Fibroblast of mammary gland (primary cell): ENCODE results near the gene FGF12.

Source experiments
- DNase-seq: peaks from one replicate; pipeline ENCODE4 v3.0.0-alpha.2; 2010; ENCODE audit warnings: low read depth
- H3K4me3 ChIP-seq: 2 replicates; pipeline ENCODE4 v1.5.1; 2011; ENCODE audit warnings: low read depth, mild to moderate bottlenecking, low read length, moderate library complexity; ENCODE audit not compliant: control insufficient read depth
- TF ChIP-seq, protein P1 (sequence below): conservative IDR thresholded peaks from 2 replicates; pipeline ENCODE4 v1.5.1; 2011; ENCODE audit warnings: low read depth, low read length, inconsistent platforms; ENCODE audit not compliant: control insufficient read depth, insufficient read depth

FGF12 gene

GRCh38 chr3:192183109-192183508, 544.2 kb downstream of the FGF12 start:
- DNase-seq, result no peak
- no peak overlapping the region for H3K4me3 ChIP-seq
- TF ChIP-seq, protein P1, sequence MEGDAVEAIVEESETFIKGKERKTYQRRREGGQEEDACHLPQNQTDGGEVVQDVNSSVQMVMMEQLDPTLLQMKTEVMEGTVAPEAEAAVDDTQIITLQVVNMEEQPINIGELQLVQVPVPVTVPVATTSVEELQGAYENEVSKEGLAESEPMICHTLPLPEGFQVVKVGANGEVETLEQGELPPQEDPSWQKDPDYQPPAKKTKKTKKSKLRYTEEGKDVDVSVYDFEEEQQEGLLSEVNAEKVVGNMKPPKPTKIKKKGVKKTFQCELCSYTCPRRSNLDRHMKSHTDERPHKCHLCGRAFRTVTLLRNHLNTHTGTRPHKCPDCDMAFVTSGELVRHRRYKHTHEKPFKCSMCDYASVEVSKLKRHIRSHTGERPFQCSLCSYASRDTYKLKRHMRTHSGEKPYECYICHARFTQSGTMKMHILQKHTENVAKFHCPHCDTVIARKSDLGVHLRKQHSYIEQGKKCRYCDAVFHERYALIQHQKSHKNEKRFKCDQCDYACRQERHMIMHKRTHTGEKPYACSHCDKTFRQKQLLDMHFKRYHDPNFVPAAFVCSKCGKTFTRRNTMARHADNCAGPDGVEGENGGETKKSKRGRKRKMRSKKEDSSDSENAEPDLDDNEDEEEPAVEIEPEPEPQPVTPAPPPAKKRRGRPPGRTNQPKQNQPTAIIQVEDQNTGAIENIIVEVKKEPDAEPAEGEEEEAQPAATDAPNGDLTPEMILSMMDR, result no peak

- TF ChIP-seq, protein P1, result no peak
- no peak overlapping the region for H3K4me3 ChIP-seq
- no peak for DNase-seq
Observed at GRCh38 chr3:192181151-192181550, 546.2 kb downstream of the FGF12 start.

DNA sequence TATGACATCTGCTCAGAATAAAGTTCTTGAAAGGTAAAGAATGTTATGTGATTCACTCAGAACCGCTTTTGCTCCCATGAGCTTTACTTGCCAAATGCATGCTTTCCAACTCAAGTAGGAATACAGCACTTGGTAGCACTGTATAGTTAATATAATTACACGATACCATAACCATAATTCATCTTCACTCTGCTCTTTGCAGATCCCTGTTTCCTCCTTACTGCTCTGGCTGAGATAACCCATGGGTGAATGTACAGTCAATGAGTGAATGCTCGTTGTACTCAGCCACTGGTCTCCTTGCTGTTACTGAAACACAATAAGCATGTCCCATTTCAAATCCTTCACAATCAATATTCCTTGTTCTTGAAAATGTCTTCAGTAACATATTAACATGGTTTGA, 550.0 kb downstream of the FGF12 start:
- no peak overlapping the region for H3K4me3 ChIP-seq
- TF ChIP-seq, protein P1, result no peak
- DNase-seq, result no peak

DNA sequence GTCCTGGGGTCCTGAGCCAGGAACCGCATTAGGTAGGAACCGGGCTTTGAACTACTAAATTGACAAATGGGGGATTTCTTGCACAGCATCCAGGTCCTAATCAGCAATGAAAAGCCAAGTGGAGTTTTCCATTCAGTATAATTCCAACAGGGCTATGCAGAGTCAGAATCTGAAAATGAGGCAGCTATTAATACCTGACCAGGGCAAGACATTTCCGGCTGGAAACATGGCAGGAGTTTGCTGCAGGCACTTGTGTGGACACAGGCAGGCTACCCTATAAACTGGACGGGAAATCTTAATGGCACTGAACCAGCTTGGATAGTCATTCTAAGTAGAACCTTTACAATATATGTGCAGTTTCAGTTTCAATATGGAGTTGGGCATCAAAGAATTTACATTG, 553.1 kb downstream of the FGF12 start:
- DNase-seq, result no peak
- no peak overlapping the region for H3K4me3 ChIP-seq
- TF ChIP-seq, protein P1, result no peak

- TF ChIP-seq, protein P1, result no peak
- DNase-seq, result no peak
- H3K4me3 ChIP-seq, result no peak overlapping the region
Observed at GRCh38 chr3:192171213-192171612, 556.1 kb downstream of the FGF12 start.

GRCh38 chr3:192170659-192171058, 556.7 kb downstream of the FGF12 start:
- TF ChIP-seq, protein P1, result no peak
- peak; percentile 22 for DNase-seq
- H3K4me3 ChIP-seq, result no peak overlapping the region

DNA sequence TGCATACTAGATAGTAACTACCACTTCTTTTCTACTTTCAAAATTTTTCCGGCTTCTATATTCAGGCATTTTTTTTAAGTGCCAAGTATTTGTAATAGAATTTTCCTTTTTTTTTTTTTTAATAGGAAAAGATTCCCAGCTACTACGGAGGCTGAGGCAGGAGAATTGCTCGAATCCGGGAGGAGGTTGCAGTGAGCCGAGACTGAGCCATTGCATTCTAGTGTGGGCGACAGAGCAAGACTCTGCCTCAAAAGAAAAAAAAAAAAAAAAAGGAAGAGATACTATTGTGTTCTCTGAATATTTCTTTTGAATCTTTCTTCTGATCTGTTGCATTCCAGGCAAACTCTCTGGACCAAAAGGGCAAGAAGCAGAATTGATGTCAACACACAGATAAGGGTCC, 557.3 kb downstream of the FGF12 start:
- DNase-seq, result peak; percentile 5
- TF ChIP-seq, protein P1, result no peak
- H3K4me3 ChIP-seq, result no peak overlapping the region
